ENCODE data around the gene PLEKHN1.

DNA sequence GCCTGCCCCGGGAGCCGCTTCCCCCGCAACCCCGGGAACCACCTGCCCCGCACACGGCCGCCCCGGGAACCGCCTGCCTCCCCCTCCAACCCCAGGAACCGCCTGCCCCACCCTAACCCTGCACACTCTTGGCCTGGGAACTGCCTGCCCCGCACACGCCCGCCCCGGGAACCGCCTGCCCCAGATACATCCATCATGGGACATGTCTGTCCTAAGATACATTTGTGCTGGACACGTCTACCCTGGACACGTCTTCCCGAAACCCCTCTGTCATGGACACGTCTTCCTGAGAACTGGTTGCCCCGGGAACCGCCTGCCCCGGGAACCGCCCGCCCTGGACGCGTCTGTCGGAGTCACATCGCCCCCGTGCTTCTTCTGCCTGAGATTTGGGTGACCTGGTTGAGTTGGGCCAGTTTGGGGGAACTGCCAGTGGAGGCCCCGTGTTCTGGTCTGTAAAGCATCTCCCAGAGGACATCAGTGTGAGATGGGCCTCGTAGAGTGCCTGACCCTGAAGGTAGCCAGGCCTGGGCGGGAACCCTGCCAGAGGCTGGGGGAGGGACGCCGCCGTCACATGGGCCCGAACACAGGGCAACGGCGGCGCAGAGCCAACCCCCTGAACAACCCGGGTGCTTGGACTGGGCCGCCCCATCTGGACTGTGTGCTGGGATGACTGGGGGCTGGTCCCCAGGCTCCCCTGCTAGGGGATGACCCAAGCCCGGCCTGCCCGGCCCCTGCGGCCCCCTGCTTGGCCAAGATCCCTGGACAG lies 12.0 kb downstream of the PLEKHN1 start:
- TF ChIP-seq TAF1 (IDR thresholded peaks at IDR 0.05; ENCODE audit: borderline replicate concordance, low read depth, low read length): no peak
- no peak for TF ChIP-seq EP300 (IDR thresholded peaks at IDR 0.05; ENCODE audit: borderline replicate concordance in 1 of 2, low read depth in 1 of 2, low read length in 1 of 2)
- TF ChIP-seq, protein P1, sequence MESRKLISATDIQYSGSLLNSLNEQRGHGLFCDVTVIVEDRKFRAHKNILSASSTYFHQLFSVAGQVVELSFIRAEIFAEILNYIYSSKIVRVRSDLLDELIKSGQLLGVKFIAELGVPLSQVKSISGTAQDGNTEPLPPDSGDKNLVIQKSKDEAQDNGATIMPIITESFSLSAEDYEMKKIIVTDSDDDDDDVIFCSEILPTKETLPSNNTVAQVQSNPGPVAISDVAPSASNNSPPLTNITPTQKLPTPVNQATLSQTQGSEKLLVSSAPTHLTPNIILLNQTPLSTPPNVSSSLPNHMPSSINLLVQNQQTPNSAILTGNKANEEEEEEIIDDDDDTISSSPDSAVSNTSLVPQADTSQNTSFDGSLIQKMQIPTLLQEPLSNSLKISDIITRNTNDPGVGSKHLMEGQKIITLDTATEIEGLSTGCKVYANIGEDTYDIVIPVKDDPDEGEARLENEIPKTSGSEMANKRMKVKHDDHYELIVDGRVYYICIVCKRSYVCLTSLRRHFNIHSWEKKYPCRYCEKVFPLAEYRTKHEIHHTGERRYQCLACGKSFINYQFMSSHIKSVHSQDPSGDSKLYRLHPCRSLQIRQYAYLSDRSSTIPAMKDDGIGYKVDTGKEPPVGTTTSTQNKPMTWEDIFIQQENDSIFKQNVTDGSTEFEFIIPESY (IDR thresholded peaks at IDR 0.05; ENCODE audit: borderline replicate concordance, low read depth): no peak
- TF ChIP-seq, protein P2, sequence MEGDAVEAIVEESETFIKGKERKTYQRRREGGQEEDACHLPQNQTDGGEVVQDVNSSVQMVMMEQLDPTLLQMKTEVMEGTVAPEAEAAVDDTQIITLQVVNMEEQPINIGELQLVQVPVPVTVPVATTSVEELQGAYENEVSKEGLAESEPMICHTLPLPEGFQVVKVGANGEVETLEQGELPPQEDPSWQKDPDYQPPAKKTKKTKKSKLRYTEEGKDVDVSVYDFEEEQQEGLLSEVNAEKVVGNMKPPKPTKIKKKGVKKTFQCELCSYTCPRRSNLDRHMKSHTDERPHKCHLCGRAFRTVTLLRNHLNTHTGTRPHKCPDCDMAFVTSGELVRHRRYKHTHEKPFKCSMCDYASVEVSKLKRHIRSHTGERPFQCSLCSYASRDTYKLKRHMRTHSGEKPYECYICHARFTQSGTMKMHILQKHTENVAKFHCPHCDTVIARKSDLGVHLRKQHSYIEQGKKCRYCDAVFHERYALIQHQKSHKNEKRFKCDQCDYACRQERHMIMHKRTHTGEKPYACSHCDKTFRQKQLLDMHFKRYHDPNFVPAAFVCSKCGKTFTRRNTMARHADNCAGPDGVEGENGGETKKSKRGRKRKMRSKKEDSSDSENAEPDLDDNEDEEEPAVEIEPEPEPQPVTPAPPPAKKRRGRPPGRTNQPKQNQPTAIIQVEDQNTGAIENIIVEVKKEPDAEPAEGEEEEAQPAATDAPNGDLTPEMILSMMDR (IDR thresholded peaks at IDR 0.05): no peak
- TF ChIP-seq, protein P3, sequence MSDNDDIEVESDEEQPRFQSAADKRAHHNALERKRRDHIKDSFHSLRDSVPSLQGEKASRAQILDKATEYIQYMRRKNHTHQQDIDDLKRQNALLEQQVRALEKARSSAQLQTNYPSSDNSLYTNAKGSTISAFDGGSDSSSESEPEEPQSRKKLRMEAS (IDR thresholded peaks at IDR 0.05; ENCODE audit: low read depth): no peak
- TF ChIP-seq GABPA (IDR thresholded peaks at IDR 0.05; ENCODE audit: low read depth): no peak
- TF ChIP-seq RXRA (IDR thresholded peaks at IDR 0.05; ENCODE audit: borderline replicate concordance, low read depth): no peak

Measured in SK-N-SH (cell line).